Measurements from ENCODE around the gene SLC6A7.
A peak's percentile ranks its signal among the peaks of the same experiment; 100 is the strongest.

The SLC6A7 gene

GRCh38 chr5:150189728-150190502, at the start of gene SLC6A7:
SLC6A7 (plus strand) TSS chr5:150190062; CDS start chr5:150190328, 266 bp downstream.
- DNase-seq: no peak

- no peak for DNase-seq
Observed at GRCh38 chr5:150140830-150141229, 49.0 kb upstream of the SLC6A7 start.

- DNase-seq: no peak
Observed at GRCh38 chr5:150141544-150142184, 48.2 kb upstream of the SLC6A7 start.

- no peak for DNase-seq
Observed at GRCh38 chr5:150142185-150142958, 47.5 kb upstream of the SLC6A7 start.

GRCh38 chr5:150142959-150143349, 46.9 kb upstream of the SLC6A7 start:
- DNase-seq: no peak

- DNase-seq: no peak
Observed at GRCh38 chr5:150143350-150144245, 46.3 kb upstream of the SLC6A7 start.

- DNase-seq: no peak
Observed at GRCh38 chr5:150144246-150144801, 45.5 kb upstream of the SLC6A7 start.

- DNase-seq: no peak
Observed at GRCh38 chr5:150144879-150145278, 45.0 kb upstream of the SLC6A7 start.

GRCh38 chr5:150146235-150146634, 43.6 kb upstream of the SLC6A7 start:
- no peak for DNase-seq

- no peak for DNase-seq
Observed at GRCh38 chr5:150146862-150147601, 42.8 kb upstream of the SLC6A7 start.

- no peak for DNase-seq
Observed at GRCh38 chr5:150147670-150148069, 42.2 kb upstream of the SLC6A7 start.

GRCh38 chr5:150148117-150148927, 41.5 kb upstream of the SLC6A7 start:
- DNase-seq: no peak

- DNase-seq: no peak
Observed at GRCh38 chr5:150149618-150150017, 40.2 kb upstream of the SLC6A7 start.

GRCh38 chr5:150152636-150153462, 37.0 kb upstream of the SLC6A7 start:
- DNase-seq: peak; percentile 10

GRCh38 chr5:150153483-150153882, 36.4 kb upstream of the SLC6A7 start:
- DNase-seq: no peak

GRCh38 chr5:150153957-150154617, 35.8 kb upstream of the SLC6A7 start:
- DNase-seq: no peak

GRCh38 chr5:150154618-150155128, 35.2 kb upstream of the SLC6A7 start:
- DNase-seq: no peak

- no peak for DNase-seq
Observed at GRCh38 chr5:150155258-150156026, 34.4 kb upstream of the SLC6A7 start, which contains the start of gene PDGFRB. PDGFRB (minus strand) TSS chr5:150155845; CDS start chr5:150137047, 18,798 bp downstream.
